Liver (tissue), 9 donors: ENCODE results near the gene TMEM191C. TPM values are rescaled to one million over a fixed set of nuclear protein-coding genes. Genes with fewer than 3 reads are reported as not detected.
"Not testable (repeated sequence)": the region's sequence is repeated elsewhere in the genome, so short reads cannot be mapped to it uniquely, and the experiment has no call there.

Experiments used
- DNase-seq: peaks from one replicate; pipeline ENCODE4 v3.0.0-alpha.2; 2017; ENCODE audit warnings: low spot score
- H3K27ac ChIP-seq, 2 donors: one replicate each; pipeline ENCODE4 v1.7.0; 2013; ENCODE audit warnings: inconsistent platforms in 2 of 2, low read length in 2 of 2, control low read depth in 1 of 2, low read depth in 1 of 2, mild to moderate bottlenecking in 1 of 2
- H3K27me3 ChIP-seq, 4 donors: one replicate each; pipeline versions ENCODE4 v1.6.1 to v1.7.0; 2013; ENCODE audit warnings: low read length in 3 of 4, inconsistent platforms in 1 of 4, mild to moderate bottlenecking in 1 of 4, moderate library complexity in 1 of 4; ENCODE audit not compliant: control insufficient read depth in 4 of 4, insufficient read depth in 4 of 4
- H3K36me3 ChIP-seq, 4 donors: one replicate each; pipeline versions ENCODE4 v1.6.1 to v1.7.0; 2013; ENCODE audit warnings: low read length in 3 of 4, mild to moderate bottlenecking in 3 of 4, low read depth in 1 of 4, moderate library complexity in 1 of 4; ENCODE audit not compliant: control insufficient read depth in 4 of 4, insufficient read depth in 3 of 4
- H3K4me1 ChIP-seq, 4 donors: one replicate each; pipeline versions ENCODE4 v1.6.1 to v1.7.0; 2013; ENCODE audit warnings: low read length in 3 of 4, mild to moderate bottlenecking in 3 of 4, moderate library complexity in 1 of 4; ENCODE audit not compliant: control insufficient read depth in 4 of 4, insufficient read depth in 4 of 4
- H3K4me3 ChIP-seq, 3 donors: one replicate each; pipeline versions ENCODE4 v1.6.1 to v1.7.0; 2013; ENCODE audit warnings: low read length in 3 of 3, control low read depth in 1 of 3, low read depth in 1 of 3, mild to moderate bottlenecking in 1 of 3
- H3K9ac ChIP-seq, 2 donors: one replicate each; pipeline ENCODE4 v1.7.0; 2013; ENCODE audit warnings: low read length in 2 of 2, mild to moderate bottlenecking in 2 of 2, moderate library complexity in 2 of 2, control low read depth in 1 of 2, low read depth in 1 of 2
- H3K9me3 ChIP-seq, 4 donors: one replicate each; pipeline versions ENCODE4 v1.6.1 to v1.7.0; 2013; ENCODE audit warnings: low read length in 3 of 4; ENCODE audit not compliant: control insufficient read depth in 4 of 4
- EGR1 ChIP-seq, 2 donors: IDR thresholded peaks; 2 replicates each; pipeline ENCODE4 v1.6.1; 2016 to 2018; ENCODE audit warnings: antibody characterized with exemption in 2 of 2, low read depth in 2 of 2
- WGBS: extraction: QIAGEN DNeasy Blood & Tissue Kit; methylation state at CpG from one replicate; pipeline ENCODE4 v1.1.7; 2013; 5-methylcytosine and 5-hydroxymethylcytosine counted together
- polyA plus RNA-seq, 2 donors: library from polyadenylated mRNA; stranded (reverse) in 1 of 2; unstranded in 1 of 2; fragments of 200-250 nt in 1 of 2; fragments of >200 nt in 1 of 2; fragmentation: Nextera tagmentation in 1 of 2; extraction: Ambion mirVana in 1 of 2; gene quantifications; one replicate each; pipeline versions ENCODE4 v1.2.1 to v1.2.3, GENCODE V29; 2013 to 2015
- total RNA-seq, 2 donors: library from RNA; depleted of rRNA; stranded (reverse); fragments of >200 nt; gene quantifications; one replicate each; pipeline ENCODE4 v1.2.3, GENCODE V29; 2014
- donor health status: healthy.
- donor health status: healthy.
- donor health status: healthy.
- donor health status: healthy.
- donor health status: healthy.

The TMEM191C gene
- total and polyA plus RNA-seq, 4 donors = 0.25 to 1.8 (median 0.42) TPM; not detected in 1

DNA sequence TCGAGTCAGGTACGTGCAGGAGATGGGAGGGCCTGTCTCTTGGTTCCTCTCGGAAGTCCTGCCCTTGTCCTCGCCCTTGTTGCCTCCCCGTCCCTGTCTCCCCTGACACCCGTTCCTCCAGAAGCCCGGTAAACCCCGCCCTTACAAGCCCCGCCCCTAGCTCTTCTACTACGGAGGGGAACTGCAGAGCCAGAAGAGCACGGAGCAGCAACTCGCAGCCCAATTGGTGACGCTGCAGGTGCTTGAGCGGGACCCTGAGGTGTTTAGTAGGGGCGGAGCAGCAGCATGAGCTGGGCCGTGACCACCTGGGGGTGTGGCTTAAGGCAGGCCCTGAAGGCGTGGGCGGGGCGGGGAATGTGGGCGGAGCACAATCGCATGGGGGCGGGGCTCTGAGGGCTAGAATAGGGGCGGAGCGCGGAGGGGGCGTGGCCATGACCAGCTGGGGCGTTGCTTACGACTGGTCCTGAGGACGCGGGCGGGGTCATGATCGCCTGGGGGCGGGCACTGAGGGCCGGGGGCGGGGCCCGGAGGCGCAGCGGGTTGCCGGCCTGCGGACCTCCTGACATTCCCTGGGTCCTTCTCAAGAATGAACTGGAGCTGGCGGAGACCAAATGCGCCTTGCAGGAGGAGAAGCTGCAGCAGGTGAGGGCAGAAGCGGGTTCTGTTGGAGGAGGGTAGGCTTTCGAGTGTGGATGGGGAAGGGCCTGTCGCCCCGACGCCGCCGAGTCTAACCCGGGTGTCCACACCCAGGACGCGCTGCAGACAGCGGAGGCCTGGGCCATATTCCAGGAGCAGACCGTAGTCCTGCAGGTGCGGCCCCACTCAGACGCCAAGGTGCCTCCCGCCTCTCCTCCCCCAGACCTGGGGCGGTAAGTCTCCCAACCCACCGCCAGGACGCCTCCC lies 1.3 kb downstream of the TMEM191C start:
- H3K27me3 ChIP-seq, H3K4me1 ChIP-seq, H3K9me3 ChIP-seq, H3K36me3 ChIP-seq, H3K27ac ChIP-seq, H3K9ac ChIP-seq: not testable (repeated sequence)
- 1% methylated on average over 26 of the region's 60 CpGs for WGBS
- peak; percentile 80 for DNase-seq
- peak in 1 of 2 donors; percentile 74 for TF ChIP-seq EGR1 (IDR thresholded peaks at IDR 0.05; ENCODE audit: low read depth in 2 of 2)
- H3K4me3 ChIP-seq = peak overlapping the region in 1 of 3 donors; percentile 41

DNA sequence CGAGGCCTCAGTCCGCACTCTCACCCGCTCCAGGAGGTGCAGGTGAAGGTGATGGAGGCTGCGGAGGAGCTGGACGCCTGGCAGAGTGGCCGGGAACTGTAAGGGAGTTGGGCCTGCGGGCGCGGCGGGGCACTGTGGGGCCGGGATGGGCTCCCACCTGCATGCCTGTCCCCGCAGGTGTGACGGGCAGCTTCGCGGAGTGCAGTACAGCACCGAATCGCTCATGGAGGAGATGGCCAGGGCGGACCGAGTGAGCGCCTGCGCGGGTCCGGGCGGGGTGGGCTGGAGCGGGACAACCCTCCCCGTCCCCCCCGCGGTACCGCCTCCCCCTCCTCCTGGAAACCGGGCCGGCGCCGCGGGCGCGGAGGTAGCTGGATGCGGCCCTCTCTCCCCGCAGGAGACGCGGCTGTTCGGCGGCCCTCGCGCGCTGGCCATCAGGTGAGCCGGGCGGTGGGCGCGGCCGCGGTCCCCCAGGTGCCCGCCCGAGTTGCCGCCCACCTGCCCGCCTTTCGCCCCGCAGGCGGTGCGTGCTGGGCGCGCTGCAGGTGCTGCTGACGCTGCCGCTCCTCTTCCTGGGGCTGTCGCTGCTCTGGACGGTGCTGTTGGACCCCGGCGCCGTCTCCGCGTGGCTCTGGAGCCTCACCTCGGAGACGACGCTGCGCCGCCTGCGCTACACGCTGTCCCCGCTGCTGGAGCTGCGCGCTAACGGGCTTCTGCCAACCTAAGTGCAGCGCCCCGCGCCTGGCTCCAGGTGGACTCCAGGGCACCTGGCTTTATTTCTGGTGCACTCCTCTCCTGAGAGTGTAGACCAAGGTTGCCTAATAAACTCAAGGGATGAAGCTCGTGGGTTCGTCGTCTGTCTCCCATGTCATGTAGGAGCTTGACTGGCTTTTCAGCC lies 2.2 kb downstream of the TMEM191C start:
- not testable (repeated sequence) for H3K27me3 ChIP-seq, H3K4me3 ChIP-seq, H3K27ac ChIP-seq, H3K36me3 ChIP-seq, H3K4me1 ChIP-seq, H3K9me3 ChIP-seq, DNase-seq, H3K9ac ChIP-seq
- WGBS = 20% methylated on average over 48 of the region's 87 CpGs

- not testable (repeated sequence) for H3K4me3 ChIP-seq, H3K9ac ChIP-seq, DNase-seq, H3K4me1 ChIP-seq, H3K27ac ChIP-seq, H3K36me3 ChIP-seq, H3K27me3 ChIP-seq, H3K9me3 ChIP-seq
- no CpG with 5 or more reads among the region's 11 CpGs for WGBS
These were observed 5.8 kb downstream of the TMEM191C start for GRCh38 chr22:21472984-21473383.

GRCh38 chr22:21473664-21474063 lies 6.5 kb downstream of the TMEM191C start:
- H3K9me3 ChIP-seq, H3K9ac ChIP-seq, H3K4me3 ChIP-seq, H3K27ac ChIP-seq, DNase-seq, H3K36me3 ChIP-seq, H3K4me1 ChIP-seq, H3K27me3 ChIP-seq: not testable (repeated sequence)
- WGBS = 94% methylated on average over 2 of the region's 13 CpGs

DNA sequence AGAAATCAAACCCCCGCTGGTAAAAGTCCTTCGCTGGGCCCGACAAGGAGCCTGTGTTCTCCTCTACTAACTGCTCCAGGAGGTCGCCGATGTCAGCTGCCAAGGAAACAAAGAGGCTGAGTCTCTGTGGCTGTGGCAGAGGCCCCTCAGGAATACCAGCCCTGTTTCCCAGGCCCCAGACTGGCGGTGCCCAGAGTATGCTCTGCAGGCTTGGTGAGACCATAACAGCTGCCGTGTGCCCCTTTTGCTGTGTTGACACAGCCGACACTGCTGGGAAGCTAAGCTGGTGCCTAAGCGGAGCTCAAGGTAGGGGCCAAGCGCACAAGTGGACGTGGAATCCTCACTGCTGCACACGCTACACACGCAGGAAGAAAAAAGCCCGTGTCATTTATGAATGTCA lies 16.9 kb downstream of the TMEM191C start:
- not testable (repeated sequence) for DNase-seq
- whole genome bisulfite sequencing = 98% methylated on average over 9 of the region's 14 CpGs

GRCh38 chr22:21487723-21488122 lies 20.5 kb downstream of the TMEM191C start:
- H3K9ac ChIP-seq = not testable (repeated sequence)
- 85% methylated on average over 9 of the region's 17 CpGs for WGBS

More for the DNA sequence above, 16.9 kb downstream of the TMEM191C start:
- H3K9ac ChIP-seq, H3K9me3 ChIP-seq, H3K4me1 ChIP-seq, H3K27ac ChIP-seq, H3K36me3 ChIP-seq, H3K27me3 ChIP-seq, H3K4me3 ChIP-seq: not testable (repeated sequence)

More at GRCh38 chr22:21487723-21488122, 20.5 kb downstream of the TMEM191C start:
- H3K9me3 ChIP-seq, H3K27me3 ChIP-seq, H3K27ac ChIP-seq, H3K36me3 ChIP-seq, H3K4me1 ChIP-seq, H3K4me3 ChIP-seq, DNase-seq: not testable (repeated sequence)
